ENCODE measurements around the gene BSG. TPM values are rescaled to one million over a fixed set of nuclear protein-coding genes. Genes with fewer than 3 reads are reported as not detected.

BSG gene
- total and polyA plus RNA-seq, 2 of the 4 experiments (the other 2 are of a cell fraction) = 130 to 698 TPM

GRCh38 chr19:543910-544608 is 28.3 kb upstream of the BSG start, which contains the start of gene GZMM:
Gene GZMM, plus strand, starts transcription at chr19:544053. Its CDS starts 19 bp downstream, at chr19:544072.
- DNase-seq (no peak), ATAC-seq (ENCODE audit: low read depth) (peak; percentile 15; the same call in 1 of the 2 replicates)
- H3K4me2 ChIP-seq (ENCODE audit: low read depth, low read length) = no peak within 1 kb of the TSS
- no peak within 1 kb of the TSS for H3K56ac ChIP-seq (ENCODE audit: extremely low read depth, insufficient read depth, low read length)
- TF ChIP-seq RCOR1 (IDR thresholded peaks at IDR 0.05; ENCODE audit: insufficient replicate concordance, low read length) = no peak
- no peak for TF ChIP-seq SMC3 (IDR thresholded peaks at IDR 0.05; ENCODE audit: low read depth, low read length)
- no peak for TF ChIP-seq MAZ (IDR thresholded peaks at IDR 0.05; ENCODE audit: borderline replicate concordance, low read depth, low read length)
- no peak for TF ChIP-seq MXI1 (IDR thresholded peaks at IDR 0.05; ENCODE audit: borderline replicate concordance, low read depth, low read length)
- TF ChIP-seq RFX5 (IDR thresholded peaks at IDR 0.05; ENCODE audit: low read depth, low read length) = no peak
- no peak for TF ChIP-seq MAFK (IDR thresholded peaks at IDR 0.05; ENCODE audit: low read depth, low read length)
- TF ChIP-seq NFE2L2 (IDR thresholded peaks at IDR 0.05; ENCODE audit: low read depth, low read length) = no peak
- no peak for TF ChIP-seq ELK1 (IDR thresholded peaks at IDR 0.05; ENCODE audit: borderline replicate concordance, low read depth, low read length)
- H3K36me3 ChIP-seq (ENCODE audit: control insufficient read depth, insufficient read depth, low read length) = peaks cover 25% of the 10 kb centered on the region
- ChIA-PET POLR2A (ENCODE audit: unreplicated experiment) (no interaction called here), CTCF (no interaction called here)
- no peak within 1 kb of the TSS for H4K91ac ChIP-seq (ENCODE audit: insufficient read depth, low read depth, low read length)
- no peak within 1 kb of the TSS for H3K27ac ChIP-seq (ENCODE audit: insufficient read depth, low read length)
- no peaks in the 10 kb centered on the region; a peak in 1 of 4 replicates for H3K79me1 ChIP-seq (ENCODE audit: low read depth in 1 of 2, low read length in 2 of 2)
- H3K4ac ChIP-seq (ENCODE audit: low read depth, low read length) = no peak within 1 kb of the TSS
- no peak within 1 kb of the TSS for H2BK120ac ChIP-seq (ENCODE audit: low read depth, low read length)
- no peak within 1 kb of the TSS for H3K23ac ChIP-seq (ENCODE audit: low read depth, low read length)
- no peak within 1 kb of the TSS for H3K9ac ChIP-seq (ENCODE audit: low read depth, low read length)
- no peak within 1 kb of the TSS for H2AK9ac ChIP-seq (replicated peaks; ENCODE audit: low read depth, low read length, poor library complexity)
- H3K4me3 ChIP-seq (ENCODE audit: insufficient read depth, low read depth, low read length) = no peak within 1 kb of the TSS
- H3K9me1 ChIP-seq (ENCODE audit: insufficient read depth, low read length) = peaks cover 8% of the 10 kb centered on the region
- no peaks in the 10 kb centered on the region for H3K4me1 ChIP-seq (ENCODE audit: control insufficient read depth, insufficient read depth, low read length)
- peaks cover 7% of the 10 kb centered on the region for H4K20me1 ChIP-seq (ENCODE audit: insufficient read depth, low read length)
- H2AFZ ChIP-seq (replicated peaks; ENCODE audit: low read length, poor library complexity) = no peak within 1 kb of the TSS
- no peak within 1 kb of the TSS for H3K14ac ChIP-seq (replicated peaks; ENCODE audit: low read depth, low read length)
- no peak within 1 kb of the TSS for H3K18ac ChIP-seq (ENCODE audit: low read depth, low read length)
- in situ Hi-C loops (cut with MboI; ENCODE audit: low sequenced_read_pairs) (no loop called here), dilution Hi-C loops (cut with HindIII; ENCODE audit: low sequenced_read_pairs, unreplicated experiment) (no loop called here), intact Hi-C loops (cut with micrococcal nuclease) (no loop called here)
- no peak within 1 kb of the TSS for H2BK15ac ChIP-seq (ENCODE audit: low read depth, low read length)
- WGBS, 2 experiments (ENCODE audit: extremely low coverage in 2 of 2, insufficient read length in 1 of 2) = 63% methylated on average over 11 of the region's 31 CpGs; no CpG with 5 or more reads in 1 of the 2 experiments
- H2BK20ac ChIP-seq (ENCODE audit: low read depth, low read length) = no peak within 1 kb of the TSS
- BruUV-seq (replicated peaks) = no TSS peak
- H3K9me3 ChIP-seq (ENCODE audit: control insufficient read depth, insufficient read depth, low read length) = no peaks in the 10 kb centered on the region
- no peak within 1 kb of the TSS for H2BK5ac ChIP-seq (ENCODE audit: low read depth, low read length, poor library complexity, severe bottlenecking)
- no peak within 1 kb of the TSS for H4K8ac ChIP-seq (ENCODE audit: low read depth in 2 of 2, low read length in 2 of 2)
- no peak within 1 kb of the TSS for H4K5ac ChIP-seq (ENCODE audit: low read depth, low read length)
- H3K27me3 ChIP-seq (ENCODE audit: control insufficient read depth, insufficient read depth, low read length) = no peaks in the 10 kb centered on the region
- H2AK5ac ChIP-seq (ENCODE audit: low read depth, low read length) = no peak within 1 kb of the TSS
